GM12864 (cell line): ENCODE data around the gene PRR15L.
"Not testable (repeated sequence)": the region's sequence is repeated elsewhere in the genome, so short reads cannot be mapped to it uniquely, and the experiment has no call there.

Experiments used
- DNase-seq: peaks from one replicate; pipeline ENCODE4 v3.0.0-alpha.2; 2011; ENCODE audit warnings: low read depth
- H3K4me3 ChIP-seq: 2 replicates; pipeline ENCODE4 v1.5.1; 2011; ENCODE audit warnings: mild to moderate bottlenecking, low read depth, low read length, control low read depth
- CTCF ChIP-seq: IDR thresholded peaks from 2 replicates; pipeline ENCODE4 v1.5.1; 2011; ENCODE audit warnings: low read depth, mild to moderate bottlenecking, moderate library complexity, low read length, control low read depth, inconsistent platforms; ENCODE audit errors: missing control alignments

Gene PRR15L

GRCh38 chr17:47935961-47936360 is 21.7 kb downstream of the PRR15L start:
- DNase-seq, result no peak
- H3K4me3 ChIP-seq, result no peak overlapping the region
- no peak for TF ChIP-seq CTCF

- not testable (repeated sequence) for DNase-seq, H3K4me3 ChIP-seq
These were observed 22.2 kb downstream of the PRR15L start for GRCh38 chr17:47935468-47935867.

- no peak for DNase-seq
- H3K4me3 ChIP-seq, result no peak overlapping the region
- TF ChIP-seq CTCF, result no peak
These were observed 22.8 kb downstream of the PRR15L start for GRCh38 chr17:47934856-47935255.

- H3K4me3 ChIP-seq, result no peak overlapping the region
- no peak for DNase-seq
- no peak for TF ChIP-seq CTCF
These were observed 25.8 kb downstream of the PRR15L start for GRCh38 chr17:47931848-47932247.

- no peak for DNase-seq
- no peak for TF ChIP-seq CTCF
These were observed 28.3 kb downstream of the PRR15L start for GRCh38 chr17:47929218-47930000.

GRCh38 chr17:47928415-47928814 is 29.3 kb downstream of the PRR15L start:
- no peak overlapping the region for H3K4me3 ChIP-seq
- TF ChIP-seq CTCF, result no peak
- DNase-seq, result no peak

More at GRCh38 chr17:47929218-47930000, 28.3 kb downstream of the PRR15L start:
- no peak overlapping the region for H3K4me3 ChIP-seq

GRCh38 chr17:47927821-47928400 is 29.8 kb downstream of the PRR15L start:
- no peak for DNase-seq
- no peak overlapping the region for H3K4me3 ChIP-seq
- no peak for TF ChIP-seq CTCF
